GM19099 (cell line): ENCODE results near the gene LTBP3.

Experiments
- POLR2A ChIP-seq: IDR thresholded peaks from 3 replicates; pipeline ENCODE4 v1.6.1; 2011; ENCODE audit warnings: low read depth; ENCODE audit not compliant: insufficient read length; ENCODE audit errors: extremely low read depth

The LTBP3 gene

GRCh38 chr11:65554057-65554818 is 3.9 kb downstream of the LTBP3 start:
- no peak for TF ChIP-seq POLR2A

DNA sequence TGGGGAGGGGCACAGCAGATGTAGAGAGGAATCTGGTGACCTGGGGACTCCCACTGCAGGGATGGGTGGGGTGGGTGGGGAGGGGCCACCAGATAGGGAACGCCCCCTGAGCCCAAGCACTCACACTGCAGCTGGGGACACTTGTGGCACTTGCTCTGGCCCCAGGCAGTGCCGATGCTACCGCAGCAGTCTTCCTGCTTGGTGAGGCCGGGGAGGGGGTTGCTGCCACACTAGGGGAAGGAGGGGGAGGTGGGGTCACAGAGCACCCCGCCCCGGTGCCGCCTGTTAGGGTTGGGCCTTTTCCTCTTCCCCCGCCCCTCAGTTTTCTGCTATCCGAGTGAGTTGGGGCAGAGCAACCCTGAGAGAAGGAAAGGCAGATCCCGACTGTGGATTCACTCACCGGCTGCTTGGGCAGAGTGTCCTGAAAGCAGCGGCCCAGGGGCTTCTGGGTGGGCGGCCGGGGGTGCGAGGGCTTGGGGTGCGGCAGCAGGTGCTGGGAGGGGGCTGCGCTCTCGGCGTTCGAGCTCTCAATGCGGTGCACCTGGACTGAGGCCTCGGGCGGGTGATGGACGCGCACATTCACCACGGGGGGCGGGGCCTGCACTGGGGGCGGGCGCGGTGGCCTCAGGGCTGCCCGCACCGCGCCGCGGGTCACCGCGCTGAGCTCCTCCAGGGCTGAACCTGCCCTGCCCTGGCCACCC is 4.7 kb downstream of the LTBP3 start:
- no peak for TF ChIP-seq POLR2A

- TF ChIP-seq POLR2A = no peak
Observed at GRCh38 chr11:65552388-65552951, 5.7 kb downstream of the LTBP3 start.

DNA sequence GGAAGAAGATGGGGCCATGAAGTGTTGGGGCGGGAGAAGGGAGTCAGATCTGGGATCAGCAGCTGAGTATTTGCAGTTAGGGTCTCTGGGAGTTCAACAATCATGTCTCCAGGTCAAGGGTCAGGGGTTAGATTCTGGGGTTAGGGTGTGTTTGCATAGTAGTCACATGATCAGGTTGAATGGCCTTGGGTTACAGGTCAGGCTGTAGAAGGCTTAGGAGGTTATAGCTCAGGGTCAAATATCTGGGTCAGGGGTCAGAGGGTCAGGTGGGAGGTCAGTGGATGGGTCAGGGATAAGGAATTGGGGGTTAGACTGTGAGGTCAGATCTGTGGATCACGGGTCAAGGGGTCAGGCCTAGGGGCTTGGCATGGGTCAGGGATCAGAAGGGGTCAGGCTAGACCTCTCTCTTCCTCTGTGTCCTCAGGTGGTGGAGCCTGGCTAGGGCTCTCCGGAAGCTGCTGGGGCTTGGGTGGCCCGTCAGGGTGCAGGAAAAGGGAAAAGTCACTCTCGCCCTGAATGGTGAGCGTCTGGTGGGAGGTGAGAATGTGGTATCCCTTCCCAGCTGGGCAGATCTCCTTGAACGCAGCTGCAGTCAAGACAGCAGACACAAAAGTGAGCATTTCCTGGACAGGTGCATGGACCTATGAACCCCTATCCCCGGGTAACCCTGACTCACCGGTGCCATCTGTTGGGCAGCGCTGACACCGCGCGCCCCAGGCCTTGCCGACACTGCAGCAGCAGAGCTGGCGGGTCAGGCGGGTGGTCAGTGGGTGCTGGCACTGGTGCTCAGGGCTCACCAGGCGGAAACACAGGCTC is 6.4 kb downstream of the LTBP3 start:
- no peak for TF ChIP-seq POLR2A

- TF ChIP-seq POLR2A = no peak
Observed at GRCh38 chr11:65549096-65549495, 9.1 kb downstream of the LTBP3 start.

DNA sequence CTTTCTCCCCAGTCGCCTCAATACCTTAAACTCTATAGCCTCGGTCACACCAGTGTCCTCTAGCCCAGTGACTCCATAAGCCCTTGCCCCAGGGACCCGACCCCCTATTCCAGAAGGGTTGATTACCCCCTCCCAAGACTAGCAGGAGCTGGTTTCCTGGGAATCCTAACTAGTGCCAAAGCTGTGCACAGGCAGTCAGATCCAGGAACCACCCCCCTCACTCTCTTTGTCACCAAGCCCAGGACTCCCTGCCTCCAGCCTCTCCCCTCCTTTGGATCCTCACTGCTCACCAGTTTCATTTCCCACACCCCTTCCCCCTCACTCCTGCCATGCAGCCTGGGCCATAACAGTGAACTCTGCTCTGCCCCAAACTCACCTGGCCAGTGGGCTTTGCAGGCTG is 9.8 kb downstream of the LTBP3 start:
- TF ChIP-seq POLR2A = no peak

- no peak for TF ChIP-seq POLR2A
Observed at GRCh38 chr11:65547446-65548125, 10.6 kb downstream of the LTBP3 start.

- peak; percentile 45 for TF ChIP-seq POLR2A
Observed at GRCh38 chr11:65546217-65546958, 11.8 kb downstream of the LTBP3 start.

GRCh38 chr11:65545853-65546216 is 12.3 kb downstream of the LTBP3 start:
- no peak for TF ChIP-seq POLR2A

DNA sequence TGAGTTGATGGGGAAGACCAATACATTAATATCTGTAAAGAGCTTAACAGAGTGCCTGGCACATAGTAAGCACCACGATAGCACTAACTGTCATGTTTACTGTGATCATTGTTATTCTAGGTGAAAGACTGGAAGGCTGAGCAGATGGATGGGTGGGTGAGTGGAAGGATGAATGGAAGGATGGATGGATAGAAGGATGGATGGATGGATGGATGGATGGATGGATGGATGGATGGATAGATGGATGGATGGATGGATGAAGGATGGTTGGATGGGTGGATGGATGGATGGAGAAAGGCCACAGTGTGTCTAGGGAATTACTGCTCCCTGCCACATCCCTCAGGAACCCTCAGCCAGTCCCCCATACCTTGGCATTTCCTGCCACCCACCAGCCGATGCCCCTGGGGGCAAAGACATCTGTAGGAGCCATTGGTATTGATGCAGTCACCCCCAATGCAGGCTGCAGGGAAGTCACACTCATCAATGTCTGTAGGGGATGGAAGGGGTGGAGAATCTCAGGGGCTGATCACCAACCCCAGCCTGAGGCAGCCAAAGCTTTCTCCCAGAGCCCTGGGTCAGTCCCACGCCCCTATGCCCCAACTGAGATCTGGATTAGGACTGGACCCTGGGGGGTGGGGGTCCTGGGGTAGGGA is 15.3 kb downstream of the LTBP3 start:
- TF ChIP-seq POLR2A = no peak

DNA sequence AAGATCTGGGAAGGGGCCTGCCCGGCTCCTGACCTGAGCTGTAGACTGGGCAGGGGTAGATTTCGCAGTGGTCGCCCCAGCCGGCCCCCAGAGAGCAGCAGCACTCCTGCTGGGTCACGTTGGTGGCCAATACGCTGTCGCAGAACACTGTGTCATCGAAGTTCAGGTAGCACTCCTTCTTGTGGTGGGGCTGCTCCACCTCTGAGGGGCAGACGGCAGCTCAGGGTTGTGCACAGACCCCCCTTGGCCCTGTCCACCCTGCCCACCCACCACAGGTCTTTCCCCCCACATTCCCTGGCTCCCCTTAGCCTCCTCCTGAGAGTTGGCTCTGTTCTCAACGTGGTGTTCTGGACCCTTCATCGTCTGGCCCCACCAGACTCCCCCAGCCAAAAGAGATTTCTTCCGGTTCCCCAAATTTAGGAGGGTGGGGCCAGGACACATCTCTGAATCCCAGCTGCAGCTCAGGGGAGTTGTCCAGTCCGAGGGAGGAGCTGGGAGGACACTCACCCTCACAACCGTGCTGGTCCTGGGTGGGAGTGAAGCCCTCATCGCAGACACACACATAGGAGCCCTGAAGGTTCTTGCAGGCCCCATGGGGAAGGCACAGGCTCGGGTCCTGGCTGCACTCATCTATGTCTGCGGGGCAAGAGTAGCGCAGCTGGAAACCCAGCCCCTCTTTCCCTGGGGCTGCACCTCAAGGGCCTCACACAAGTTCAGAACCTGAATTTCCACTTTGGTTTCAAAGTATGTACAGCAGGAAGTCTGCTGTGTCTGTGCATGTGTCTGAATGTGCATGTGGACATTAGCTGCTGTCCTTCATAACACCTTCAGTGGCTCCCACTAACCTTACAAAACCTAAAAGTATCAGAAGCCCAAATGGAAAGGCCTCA is 16.8 kb downstream of the LTBP3 start:
- no peak for TF ChIP-seq POLR2A

DNA sequence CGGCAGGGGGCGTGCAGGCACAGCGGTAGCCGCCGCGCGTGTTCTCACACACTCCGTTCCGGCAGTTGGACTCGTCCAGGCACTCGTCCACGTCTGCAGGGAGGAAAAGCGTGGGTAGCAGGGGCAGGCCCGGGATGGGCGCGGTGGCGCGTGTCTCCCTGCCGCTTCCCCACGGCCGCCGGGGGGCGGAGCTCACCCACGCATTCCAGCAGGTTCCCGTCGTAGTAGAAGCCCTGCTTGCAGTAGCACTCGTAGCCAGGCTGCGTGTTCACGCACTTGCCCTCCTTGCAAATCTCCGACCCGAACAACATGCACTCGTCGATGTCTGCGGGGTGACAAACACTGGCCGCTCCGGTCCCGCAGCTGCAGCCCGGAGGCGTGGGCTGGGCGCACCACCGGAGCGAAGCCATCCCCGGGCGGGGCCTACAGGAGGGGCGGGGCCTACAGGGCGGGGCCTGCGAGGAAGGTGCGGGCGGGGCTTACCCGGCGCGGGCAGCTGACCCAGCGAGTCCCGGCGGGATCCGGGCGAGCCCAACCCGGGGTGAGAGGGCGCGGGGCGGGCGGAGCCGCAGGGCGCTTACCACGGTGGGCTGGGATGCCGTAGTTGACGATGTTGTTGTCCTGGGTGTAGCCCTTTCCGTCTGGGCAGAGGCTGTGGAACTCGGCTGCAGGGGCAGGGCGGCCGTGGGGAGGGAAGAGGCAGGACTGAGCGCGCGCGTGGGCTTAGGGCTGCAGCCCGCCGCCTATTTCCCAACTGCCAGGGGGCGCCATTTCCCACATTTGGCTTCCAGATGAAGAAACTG is 17.7 kb downstream of the LTBP3 start:
- peak; percentile 63 for TF ChIP-seq POLR2A
